ENCODE results near the gene POGK. TPM values are rescaled to one million over a fixed set of nuclear protein-coding genes. Genes with fewer than 3 reads are reported as not detected.

The POGK gene
- total RNA-seq, 2 donors from 2014 or later = 16.8 to 21.7 TPM

GRCh38 chr1:166888373-166889111 lies 49.3 kb downstream of the POGK start:
- no peak for DNase-seq
- intact Hi-C loops (cut with DNase I) = no loop called here
- ATAC-seq = no peak

- DNase-seq (no peak), ATAC-seq (no peak)
- intact Hi-C loops (cut with DNase I) = no loop called here
Observed at GRCh38 chr1:166889776-166890175, 50.5 kb downstream of the POGK start.

- DNase-seq (no peak), ATAC-seq (no peak)
- intact Hi-C loops (cut with DNase I) = no loop called here
Observed at GRCh38 chr1:166895766-166896165, 56.5 kb downstream of the POGK start.

GRCh38 chr1:166899769-166900168 lies 60.5 kb downstream of the POGK start:
- no peak for ATAC-seq
- intact Hi-C loops (cut with DNase I) = loop anchor here in 1 of 2 donors (5.0 kb wide), 1 partner anchor 158 kb away; no protein-coding TSS in a partner anchor
- DNase-seq = no peak

- no peak for DNase-seq
- intact Hi-C loops (cut with DNase I) = loop anchor here in 1 of 2 donors (5.0 kb wide), 1 partner anchor 156 kb away; no protein-coding TSS in a partner anchor
- no peak for ATAC-seq
Observed at GRCh38 chr1:166900987-166901386, 61.7 kb downstream of the POGK start.

- intact Hi-C loops (cut with DNase I) = loop anchor here in 1 of 2 donors (5.0 kb wide), 1 partner anchor 155 kb away; no protein-coding TSS in a partner anchor
- DNase-seq (no peak), ATAC-seq (peak in 1 of 2 donors; percentile 70)
Observed at GRCh38 chr1:166902279-166902678, 63.0 kb downstream of the POGK start.

- ATAC-seq = no peak
- no peak for DNase-seq
- intact Hi-C loops (cut with DNase I) = loop anchor here in 1 of 2 donors (5.0 kb wide), 1 partner anchor 154 kb away; no protein-coding TSS in a partner anchor
Observed at GRCh38 chr1:166903232-166903631, 64.0 kb downstream of the POGK start.

GRCh38 chr1:166905136-166905535 lies 65.9 kb downstream of the POGK start:
- ATAC-seq (no peak), DNase-seq (no peak)
- intact Hi-C loops (cut with DNase I) = no loop called here

- DNase-seq = no peak
- peak in 1 of 2 donors; percentile 74 for ATAC-seq
- intact Hi-C loops (cut with DNase I) = no loop called here
Observed at GRCh38 chr1:166905900-166906299, 66.6 kb downstream of the POGK start.

Other genes starting within 250 kb of the POGK start
- gene TADA1, start 36.8 kb downstream of the POGK start, total RNA-seq = 1 to 10 TPM; 9.4 TPM
- 1 to 10 TPM; 3.2 to 7.3 TPM for gene ILDR2, start 136.1 kb downstream of the POGK start, total RNA-seq
- gene MAEL, start 149.8 kb downstream of the POGK start, total RNA-seq = 1 to 10 TPM; 2.9 to 5.8 TPM

Data from left cardiac atrium (tissue), 4 donors.